Stimulated activated naive CD8-positive, alpha-beta T cell treated with anti-CD3 and anti-CD28 coated beads, Interleukin-15, amount 100 ng/mL, for 72 hours (primary cell): Measurements from ENCODE around the gene PRDM13.

Source experiments
- ATAC-seq: fragments of 150-1000 bp; cut with Tn5 transposase; 2 replicates; pipeline ENCODE4 v1.10.0; 2021; ENCODE audit warnings: mild to moderate bottlenecking, moderate library complexity
- DNase-seq, 2 donors: peaks; one replicate each; pipeline ENCODE4 v3.0.0; 2021 to 2022
- H3K27ac Mint-ChIP-seq, 2 donors: one replicate each; pipeline ENCODE4 v1.8.0; 2022; ENCODE audit warnings: mild to moderate bottlenecking in 2 of 2, mixed read lengths in 2 of 2, moderate library complexity in 2 of 2
- H3K27me3 Mint-ChIP-seq: one replicate; pipeline ENCODE4 v1.8.0; 2022; ENCODE audit warnings: mixed read lengths
- H3K4me1 Mint-ChIP-seq: one replicate; pipeline ENCODE4 v1.8.0; 2022; ENCODE audit warnings: mild to moderate bottlenecking, mixed read lengths
- H3K4me3 Mint-ChIP-seq, 2 donors: one replicate each; pipeline ENCODE4 v1.8.0; 2022; ENCODE audit warnings: mild to moderate bottlenecking in 2 of 2, mixed read lengths in 2 of 2, moderate library complexity in 1 of 2
- H3K9me3 Mint-ChIP-seq, 2 donors: one replicate each; pipeline ENCODE4 v1.8.0; 2022; ENCODE audit warnings: mixed read lengths in 2 of 2

PRDM13 gene

DNA sequence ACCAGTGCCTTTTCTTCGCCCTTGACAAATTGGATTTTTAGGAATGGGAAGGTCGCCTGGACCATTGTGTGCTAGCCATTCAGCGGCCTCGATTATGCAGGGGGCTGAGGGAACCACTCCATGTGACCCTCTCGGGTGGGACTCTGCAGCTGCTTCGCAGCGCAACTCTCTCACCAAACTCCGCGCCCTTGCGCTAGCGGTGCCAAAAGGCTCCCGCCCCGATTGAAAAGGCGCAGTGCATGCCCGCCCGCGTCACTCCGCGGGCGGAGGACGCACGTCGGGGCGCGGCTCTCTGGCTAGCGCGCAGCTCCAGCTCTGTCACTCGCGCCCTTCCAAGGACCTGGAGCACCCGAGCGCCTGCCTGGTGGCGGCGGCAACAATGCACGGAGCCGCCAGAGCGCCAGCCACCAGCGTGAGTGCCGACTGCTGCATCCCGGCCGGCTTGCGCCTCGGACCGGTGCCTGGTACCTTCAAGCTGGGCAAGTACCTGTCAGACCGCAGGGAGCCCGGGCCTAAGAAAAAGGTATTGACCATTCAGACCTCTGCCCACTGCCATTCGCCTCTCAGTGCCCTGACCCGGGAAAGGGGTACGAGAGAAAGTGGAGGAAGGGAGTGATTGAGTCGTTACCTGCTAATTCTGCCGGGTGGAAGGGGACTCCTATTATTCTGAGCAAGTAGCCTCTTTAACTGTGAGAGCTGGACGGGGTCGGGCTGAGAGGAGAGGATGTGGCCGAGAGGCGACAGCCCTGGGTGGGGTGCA lies at the start of gene PRDM13:
PRDM13 (plus strand) TSS at position 178 of the 760 bp plus-strand sequence; CDS start at position 380, 202 bp downstream.
- ATAC-seq (no peak), DNase-seq (peak in 1 of 2 donors; percentile 10)
- no peaks in the 10 kb centered on the region for H3K9me3 Mint-ChIP-seq
- H3K27ac Mint-ChIP-seq = peak within 1 kb of the TSS in 1 of 2 donors; percentile 56
- peaks cover 79% of the 10 kb centered on the region for H3K4me1 Mint-ChIP-seq
- peak within 1 kb of the TSS in 1 of 2 donors; percentile 31 for H3K4me3 Mint-ChIP-seq
- H3K27me3 Mint-ChIP-seq = peaks cover 91% of the 10 kb centered on the region

- DNase-seq = no peak
- H3K27ac Mint-ChIP-seq = no peak overlapping the region
Measured at GRCh38 chr6:99559057-99559456, 47.6 kb upstream of the PRDM13 start.

DNA sequence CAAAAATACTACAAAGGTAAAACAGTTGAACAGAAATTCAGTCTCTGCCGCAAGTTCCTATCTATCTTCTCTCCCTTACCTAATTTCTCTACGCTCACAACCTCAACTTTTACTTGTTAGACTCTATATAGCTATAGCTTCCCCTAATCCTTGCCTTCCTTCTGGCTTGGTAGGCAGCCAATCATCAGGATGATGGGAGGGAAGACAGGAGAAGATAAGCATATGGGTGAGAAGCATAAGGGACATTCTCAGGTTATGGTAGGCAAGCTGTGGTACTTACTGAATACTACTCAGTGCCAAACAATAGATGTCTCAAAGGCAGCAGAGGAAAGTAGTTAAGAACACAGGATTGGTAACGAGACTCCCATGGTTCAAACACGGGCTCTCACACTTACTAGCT lies 46.0 kb upstream of the PRDM13 start:
- Mint-ChIP-seq H3K4me3 (no peak overlapping the region), H3K9me3 (no peaks in the 10 kb centered on the region), H3K4me1 (no peaks in the 10 kb centered on the region), H3K27me3 (no peaks in the 10 kb centered on the region), H3K27ac (no peak overlapping the region)
- DNase-seq (no peak), ATAC-seq (no peak)

More at GRCh38 chr6:99559057-99559456, 47.6 kb upstream of the PRDM13 start:
- H3K9me3 Mint-ChIP-seq = no peaks in the 10 kb centered on the region
- no peak for ATAC-seq
- no peaks in the 10 kb centered on the region for H3K27me3 Mint-ChIP-seq
- H3K4me3 Mint-ChIP-seq = no peak overlapping the region
- no peaks in the 10 kb centered on the region for H3K4me1 Mint-ChIP-seq

DNA sequence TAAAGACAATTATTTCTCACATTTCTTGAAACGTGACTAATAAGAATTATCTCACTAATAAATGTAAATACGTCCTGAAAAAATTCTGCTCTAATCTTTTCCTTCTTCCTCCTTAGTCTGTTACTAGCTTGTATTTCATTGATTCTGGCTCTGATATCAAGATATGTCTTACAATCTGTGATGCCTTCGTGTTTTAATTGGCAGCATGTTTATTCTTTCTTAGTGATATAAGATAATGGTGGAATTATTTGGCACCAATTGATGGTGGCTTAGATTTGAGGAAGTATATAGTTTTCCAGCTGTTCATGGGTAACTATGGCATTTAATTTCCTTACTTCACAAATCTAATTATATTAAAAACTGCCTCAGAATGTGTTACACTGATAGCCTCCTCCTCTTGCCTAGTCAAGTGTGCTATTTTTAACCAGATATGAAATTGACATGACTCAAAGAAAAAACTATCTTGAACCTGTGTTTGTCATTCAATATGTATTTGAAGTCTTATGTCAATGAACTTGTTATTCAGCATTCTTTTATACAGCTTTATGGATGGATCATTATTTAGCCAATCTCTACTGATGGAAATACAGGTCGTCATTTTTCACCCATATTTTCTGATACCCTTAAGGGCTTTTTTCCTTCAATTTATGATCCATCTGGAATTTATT lies 43.4 kb upstream of the PRDM13 start:
- ATAC-seq = no peak
- Mint-ChIP-seq H3K4me1 (peaks cover 17% of the 10 kb centered on the region), H3K27ac (no peak overlapping the region), H3K27me3 (no peaks in the 10 kb centered on the region), H3K4me3 (no peak overlapping the region), H3K9me3 (no peaks in the 10 kb centered on the region)
- DNase-seq = no peak

DNA sequence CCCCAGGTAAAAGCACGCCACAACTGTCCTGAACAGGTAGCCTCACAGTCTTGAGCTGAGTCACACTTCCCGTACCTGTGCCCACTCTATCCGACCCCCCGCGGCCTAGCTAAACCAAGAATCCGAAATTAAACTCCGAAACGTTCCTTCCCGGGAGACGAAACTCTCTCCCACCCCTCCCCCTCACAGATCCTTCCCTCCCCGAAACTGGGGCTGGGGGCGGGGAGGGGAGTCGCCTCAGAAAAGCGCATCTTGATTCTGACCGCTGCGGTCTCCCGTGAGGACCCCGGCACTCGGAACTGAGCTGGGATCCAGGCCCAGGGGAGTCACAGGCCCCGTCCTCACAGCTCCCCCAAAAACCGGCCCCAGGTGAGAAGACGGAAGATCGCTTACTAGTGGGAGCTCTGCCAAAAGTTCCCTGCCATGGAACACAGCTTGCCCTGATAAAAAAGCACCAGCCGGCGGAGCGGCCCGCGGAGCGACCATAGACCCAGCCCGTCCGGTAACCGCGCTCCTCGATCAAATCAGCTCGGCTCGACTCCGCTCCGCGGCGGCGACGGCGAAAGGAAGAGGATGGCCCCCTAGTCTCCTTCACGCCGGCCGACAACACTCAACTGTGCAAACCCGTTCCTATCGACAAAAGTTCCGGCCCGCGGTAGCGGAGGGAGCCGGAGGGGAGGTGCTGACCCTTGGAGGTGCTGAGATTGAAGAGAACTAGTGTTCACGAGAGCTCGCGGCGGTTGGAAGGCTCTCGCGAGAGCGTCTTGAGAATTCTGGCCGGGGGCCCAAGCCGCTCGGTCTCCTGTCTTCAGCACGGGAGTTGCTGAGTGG lies 38.3 kb upstream of the PRDM13 start, which contains the start of gene CCNC:
CCNC (minus strand) TSS at position 558 of the 831 bp plus-strand sequence; CDS start at position 425, 133 bp downstream.
- H3K9me3 Mint-ChIP-seq = no peaks in the 10 kb centered on the region
- DNase-seq = peak; percentile 92 to 95
- H3K27ac Mint-ChIP-seq = peak within 1 kb of the TSS; percentile 99
- peak within 1 kb of the TSS; percentile 97 to 99 for H3K4me3 Mint-ChIP-seq
- H3K4me1 Mint-ChIP-seq = peaks cover 25% of the 10 kb centered on the region
- ATAC-seq = peak; percentile 99
- H3K27me3 Mint-ChIP-seq = no peaks in the 10 kb centered on the region

DNA sequence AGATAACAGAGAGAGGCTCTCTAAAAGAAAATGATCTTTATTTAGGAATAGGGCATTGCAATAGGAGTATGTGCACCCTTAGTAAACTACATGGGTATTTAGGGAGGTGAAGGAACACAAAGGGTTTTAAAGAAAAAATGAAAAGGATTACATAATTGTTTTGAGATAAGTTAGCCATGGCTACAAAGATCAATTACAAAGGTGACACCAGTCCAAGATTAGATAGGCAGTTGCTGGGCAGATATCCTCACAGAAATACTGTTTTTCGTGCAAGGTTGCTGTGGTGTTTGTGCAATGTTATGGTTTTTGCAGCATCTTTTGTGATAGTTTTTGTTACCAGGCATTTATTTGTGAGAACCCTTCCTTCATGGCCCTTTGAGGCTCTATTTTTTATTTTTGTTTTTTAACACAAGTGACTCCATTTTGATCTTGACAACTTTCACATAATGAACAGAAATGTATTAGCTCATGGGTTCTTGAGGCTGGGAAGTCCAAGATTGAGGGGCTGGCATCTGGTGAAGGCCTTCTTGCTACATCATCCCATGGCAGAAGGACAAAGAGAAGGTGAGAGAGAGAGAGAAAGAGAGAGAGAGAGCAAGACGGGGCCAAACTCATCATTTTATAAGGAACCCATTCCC lies 32.5 kb upstream of the PRDM13 start:
- Mint-ChIP-seq H3K27ac (no peak overlapping the region), H3K27me3 (peaks cover 26% of the 10 kb centered on the region), H3K9me3 (no peaks in the 10 kb centered on the region), H3K4me1 (peaks cover 6% of the 10 kb centered on the region), H3K4me3 (no peak overlapping the region)
- no peak for DNase-seq
- ATAC-seq = no peak

- DNase-seq (no peak), ATAC-seq (no peak)
- H3K27ac Mint-ChIP-seq = no peak overlapping the region
- H3K4me3 Mint-ChIP-seq = no peak overlapping the region
- peaks cover 6% of the 10 kb centered on the region for H3K4me1 Mint-ChIP-seq
- H3K27me3 Mint-ChIP-seq = peaks cover 40% of the 10 kb centered on the region
- no peaks in the 10 kb centered on the region for H3K9me3 Mint-ChIP-seq
Measured at GRCh38 chr6:99575544-99576227, 30.9 kb upstream of the PRDM13 start.

DNA sequence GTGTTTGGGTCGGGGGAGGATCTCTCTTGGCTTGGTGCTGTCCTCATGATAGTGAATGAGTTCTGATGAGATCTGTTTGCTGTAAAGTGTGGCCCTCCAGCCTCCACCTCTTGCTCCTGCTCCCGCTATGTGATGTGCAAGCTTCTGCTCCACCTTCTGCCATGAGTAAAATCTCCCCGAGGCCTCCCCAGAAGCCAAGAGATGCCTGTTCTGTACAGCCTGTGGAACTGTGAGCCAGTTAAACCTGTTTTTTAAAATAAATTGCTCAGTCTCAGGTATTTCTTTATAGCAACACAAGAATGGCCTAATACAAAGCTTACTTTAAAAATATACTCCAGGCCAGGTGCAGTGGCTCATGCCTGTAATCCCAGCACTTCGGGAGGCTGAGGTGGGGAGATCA lies 26.9 kb upstream of the PRDM13 start:
- no peak overlapping the region for H3K4me3 Mint-ChIP-seq
- no peak overlapping the region for H3K27ac Mint-ChIP-seq
- H3K4me1 Mint-ChIP-seq = peaks cover 6% of the 10 kb centered on the region
- ATAC-seq = no peak
- H3K9me3 Mint-ChIP-seq = no peaks in the 10 kb centered on the region
- no peak for DNase-seq
- peaks cover 36% of the 10 kb centered on the region for H3K27me3 Mint-ChIP-seq

- no peak for DNase-seq
- Mint-ChIP-seq H3K27me3 (peaks cover 69% of the 10 kb centered on the region), H3K27ac (no peak overlapping the region), H3K9me3 (no peaks in the 10 kb centered on the region), H3K4me1 (peaks cover 31% of the 10 kb centered on the region), H3K4me3 (no peak overlapping the region)
- ATAC-seq = no peak
Measured at GRCh38 chr6:99587792-99588191, 18.8 kb upstream of the PRDM13 start.

- H3K27ac Mint-ChIP-seq = peak overlapping the region; percentile 5 to 59
- peaks cover 79% of the 10 kb centered on the region for H3K27me3 Mint-ChIP-seq
- no peaks in the 10 kb centered on the region for H3K9me3 Mint-ChIP-seq
- peak; percentile 96 for ATAC-seq
- H3K4me3 Mint-ChIP-seq = peak overlapping the region; percentile 90 to 93
- peak; percentile 62 to 79 for DNase-seq
- peaks cover 31% of the 10 kb centered on the region for H3K4me1 Mint-ChIP-seq
Measured at GRCh38 chr6:99588618-99589289, 17.9 kb upstream of the PRDM13 start.

DNA sequence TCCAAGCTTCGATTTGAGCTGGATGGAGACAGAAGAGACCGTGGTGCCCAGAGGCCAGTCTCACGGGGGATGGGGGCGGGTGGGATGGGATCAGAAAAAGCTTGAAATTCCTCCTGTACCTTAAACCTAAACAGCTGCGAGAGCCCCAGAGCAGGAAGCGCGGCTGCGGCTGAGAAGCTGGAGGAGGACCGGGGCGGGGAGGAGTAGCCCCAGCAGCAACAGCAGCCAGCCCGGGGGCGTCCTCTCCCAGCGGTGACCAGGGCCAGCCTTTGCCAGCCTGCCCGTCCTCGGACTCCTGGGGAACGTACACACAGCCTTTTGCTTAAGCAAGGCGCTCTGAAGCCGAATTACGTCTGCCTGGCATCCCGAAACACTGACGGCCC lies 17.4 kb upstream of the PRDM13 start:
- Mint-ChIP-seq H3K9me3 (no peaks in the 10 kb centered on the region), H3K27ac (peak overlapping the region in 1 of 2 donors; percentile 42), H3K4me3 (peak overlapping the region; percentile 90 to 93), H3K27me3 (peaks cover 84% of the 10 kb centered on the region), H3K4me1 (peaks cover 31% of the 10 kb centered on the region)
- ATAC-seq (peak; percentile 25), DNase-seq (no peak)

DNA sequence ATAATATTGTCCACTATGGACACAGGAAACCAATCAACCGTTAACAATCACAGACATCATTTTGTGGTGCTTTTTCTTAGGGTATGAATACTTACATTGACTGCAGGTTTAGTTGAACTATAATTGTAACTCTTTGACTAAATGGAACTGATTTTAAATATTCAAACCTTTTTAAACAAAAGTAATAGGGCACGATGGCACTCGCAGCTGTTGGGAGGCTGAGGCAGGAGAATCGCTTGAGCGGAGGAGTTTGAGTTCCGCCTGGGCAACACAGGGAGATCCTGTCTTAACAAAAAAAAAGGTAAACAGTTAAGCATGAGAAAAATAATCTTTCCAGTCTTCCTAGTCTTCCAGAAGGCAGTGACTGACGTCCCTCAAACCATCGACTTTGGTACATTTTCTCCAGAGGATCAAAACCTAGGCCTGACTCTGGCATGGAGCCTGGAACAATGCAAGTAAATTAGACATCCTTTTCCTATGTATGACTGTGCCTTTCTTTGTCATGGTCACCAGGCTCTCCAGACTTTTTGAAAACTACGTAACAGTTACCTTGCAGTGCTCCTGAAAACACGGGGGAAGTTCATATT lies 16.6 kb upstream of the PRDM13 start:
- Mint-ChIP-seq H3K4me3 (peak overlapping the region; percentile 50 to 90), H3K9me3 (no peaks in the 10 kb centered on the region), H3K4me1 (peaks cover 31% of the 10 kb centered on the region), H3K27me3 (peaks cover 91% of the 10 kb centered on the region), H3K27ac (no peak overlapping the region)
- DNase-seq = no peak
- ATAC-seq = no peak

DNA sequence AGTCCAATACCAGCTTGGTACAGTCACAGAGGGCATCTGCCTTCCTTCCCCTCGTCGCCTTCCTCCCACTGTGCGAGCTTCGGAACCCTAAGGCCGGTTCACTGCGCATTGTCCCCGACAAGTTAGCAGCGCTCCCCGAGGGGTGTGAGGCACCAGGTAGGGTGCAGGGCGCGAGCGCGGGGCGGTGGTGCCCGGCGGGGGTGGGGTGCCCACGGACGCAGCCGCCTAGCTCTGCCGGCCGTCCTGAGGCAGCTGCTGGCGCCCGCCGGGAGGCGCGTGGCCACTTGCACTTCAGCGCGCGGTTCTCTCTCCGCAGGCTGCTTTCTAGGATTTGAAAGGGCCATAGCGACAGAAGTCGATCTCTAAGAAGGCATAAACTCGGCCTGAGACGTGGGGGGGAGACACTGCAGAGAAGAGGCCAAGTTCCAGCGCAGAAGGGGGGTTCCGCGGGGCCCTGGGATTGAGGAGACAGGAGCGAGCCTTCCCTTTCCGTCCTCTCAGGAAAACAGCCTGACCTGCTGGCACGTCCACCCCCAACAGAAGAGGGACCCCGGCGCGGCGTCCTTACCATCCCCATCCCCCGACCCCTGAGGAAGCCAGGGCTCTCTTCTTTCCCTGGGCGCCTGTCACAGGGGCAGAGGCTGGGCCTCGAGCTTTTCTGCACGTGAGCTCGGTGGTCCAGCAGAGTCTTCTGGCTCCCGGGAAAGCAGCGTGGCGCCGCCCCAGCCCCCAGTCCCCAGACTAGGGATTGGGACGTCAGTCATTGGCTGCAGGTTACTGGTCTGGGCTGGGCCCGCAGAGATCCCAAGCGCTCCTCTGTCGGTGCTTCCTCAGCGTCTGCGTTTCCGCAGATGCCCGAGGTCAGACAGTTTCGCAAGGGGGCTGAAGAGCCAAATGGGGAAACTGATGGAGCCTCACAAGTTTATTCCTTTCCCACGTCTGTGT lies 15.6 kb upstream of the PRDM13 start:
- Mint-ChIP-seq H3K27me3 (peaks cover 93% of the 10 kb centered on the region), H3K27ac (no peak overlapping the region), H3K9me3 (peaks cover 0 to 9% of the 10 kb centered on the region in 2 donors), H3K4me3 (peak overlapping the region; percentile 3 to 57), H3K4me1 (peaks cover 31% of the 10 kb centered on the region)
- DNase-seq (peak in 1 of 2 donors; percentile 9), ATAC-seq (no peak)
